GM18508 (cell line): ENCODE results near the gene DYNLRB1.
"Not testable (repeated sequence)": the region's sequence is repeated elsewhere in the genome, so short reads cannot be mapped to it uniquely, and the experiment has no call there.

Experiments used
- ATAC-seq: cut with Tn5 transposase; IDR thresholded peaks from one replicate; pipeline ENCODE4 v1.9.1; 2021; ENCODE audit warnings: moderate number of reproducible peaks; ENCODE audit not compliant: insufficient read depth, unreplicated experiment

Gene DYNLRB1

DNA sequence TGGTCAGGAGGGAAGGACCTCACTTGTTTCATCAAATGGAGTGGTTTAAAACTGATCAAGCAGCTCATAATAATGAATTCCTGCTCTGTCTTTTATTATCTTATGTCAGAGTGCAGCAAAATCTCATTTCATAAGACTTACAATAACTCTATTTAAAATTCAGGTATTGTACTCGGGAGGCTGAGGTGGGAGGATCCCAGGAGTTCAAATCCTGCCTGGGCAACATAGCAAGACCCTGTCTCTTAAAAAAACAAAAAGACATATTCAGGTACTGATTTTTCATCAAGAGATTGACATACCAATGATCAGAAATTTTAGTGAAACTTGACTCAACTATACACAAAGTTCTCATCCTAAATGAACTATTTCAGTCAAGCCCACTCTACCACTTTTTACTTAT lies 5.6 kb upstream of the DYNLRB1 start:
- no peak for ATAC-seq

DNA sequence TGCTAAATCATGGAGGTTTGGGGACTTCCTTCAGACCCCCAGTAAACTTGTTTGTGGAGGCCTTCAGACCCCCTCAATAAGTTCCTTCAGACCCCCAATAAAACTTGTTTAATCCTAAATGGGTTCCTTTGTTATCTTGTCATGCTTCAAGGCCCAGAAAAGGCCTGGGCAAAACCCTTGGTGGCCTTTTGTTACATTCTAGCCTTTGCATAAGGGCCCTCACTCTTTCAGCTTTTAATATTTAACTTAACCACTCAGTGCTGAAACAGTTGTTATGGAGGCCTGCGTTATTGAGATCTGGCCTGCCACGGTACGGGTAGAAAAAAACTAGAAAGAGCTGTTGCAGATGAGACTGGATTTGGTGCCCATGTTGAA lies 4.3 kb upstream of the DYNLRB1 start:
- ATAC-seq, result no peak

DNA sequence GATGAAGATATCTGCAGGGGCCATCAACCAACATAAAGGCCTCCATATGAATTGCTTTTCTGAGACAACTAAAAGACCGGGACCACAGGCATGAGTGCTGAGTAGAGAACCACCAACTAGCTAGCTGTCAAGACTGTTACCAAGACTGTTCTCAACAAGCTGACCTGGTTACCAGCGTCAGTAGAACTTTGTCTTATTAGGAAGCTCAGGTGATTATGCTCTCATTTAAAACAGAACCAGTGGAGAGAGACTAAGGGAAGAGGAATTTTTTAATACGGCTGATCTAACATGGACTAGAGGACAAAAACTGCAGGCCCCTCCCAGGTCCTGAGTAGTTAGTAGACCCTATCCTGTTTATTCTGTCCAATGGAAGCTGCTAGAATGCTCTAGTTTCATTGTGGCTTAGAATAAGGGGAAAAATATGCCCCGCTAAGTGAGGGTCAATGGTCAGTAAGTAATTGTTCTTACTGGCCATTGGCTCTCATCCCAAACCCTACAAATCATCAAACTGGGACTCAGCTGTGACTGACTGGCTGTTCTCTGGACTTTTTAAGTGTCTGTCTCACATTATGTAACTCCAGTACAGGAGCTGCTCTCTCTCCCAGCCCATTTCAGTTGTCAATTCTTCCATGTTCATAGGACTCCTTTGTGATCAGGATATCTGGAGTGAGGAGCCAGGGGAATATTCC lies 3.8 kb upstream of the DYNLRB1 start:
- ATAC-seq, result no peak

DNA sequence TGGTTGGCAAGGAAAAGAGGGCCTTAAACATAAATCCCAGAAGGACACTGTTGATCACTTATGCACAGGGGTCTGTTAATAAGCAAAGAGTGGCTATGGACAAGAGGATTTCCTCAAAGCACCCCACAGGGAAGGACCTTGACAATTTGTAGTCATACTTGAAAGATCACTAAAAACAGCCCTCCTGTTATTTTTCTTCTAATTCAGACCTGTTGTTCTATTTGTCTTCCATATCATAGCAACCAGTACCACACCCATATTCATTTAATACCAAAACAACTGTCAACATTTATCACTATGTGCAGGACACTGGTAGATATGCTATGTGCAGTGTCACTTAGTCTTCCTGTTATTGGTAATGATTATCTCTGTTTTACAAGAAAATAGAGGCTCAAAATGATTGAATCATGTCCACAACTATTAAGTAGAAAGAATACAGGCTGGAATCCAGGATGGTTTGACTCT lies 3.2 kb upstream of the DYNLRB1 start:
- no peak for ATAC-seq

DNA sequence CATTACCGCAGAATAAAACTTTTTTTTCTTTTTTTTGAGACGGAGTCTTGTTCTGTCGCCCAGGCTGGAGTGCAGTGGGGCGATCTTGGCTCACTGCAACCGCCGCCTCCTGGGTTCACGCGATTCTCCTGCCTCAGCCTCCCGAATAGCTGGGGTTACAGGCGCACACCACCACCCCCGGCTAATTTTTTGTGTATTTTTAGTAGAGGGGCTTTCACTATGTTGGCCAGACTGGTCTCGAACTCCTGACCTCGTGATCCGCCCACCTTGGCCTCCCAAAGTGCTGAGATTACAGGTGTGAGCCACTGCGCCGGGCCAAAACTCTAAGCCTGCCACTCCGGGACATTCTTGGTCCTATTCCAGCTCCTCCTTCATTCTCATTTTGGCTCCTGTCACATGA lies 2.2 kb upstream of the DYNLRB1 start:
- not testable (repeated sequence) for ATAC-seq

DNA sequence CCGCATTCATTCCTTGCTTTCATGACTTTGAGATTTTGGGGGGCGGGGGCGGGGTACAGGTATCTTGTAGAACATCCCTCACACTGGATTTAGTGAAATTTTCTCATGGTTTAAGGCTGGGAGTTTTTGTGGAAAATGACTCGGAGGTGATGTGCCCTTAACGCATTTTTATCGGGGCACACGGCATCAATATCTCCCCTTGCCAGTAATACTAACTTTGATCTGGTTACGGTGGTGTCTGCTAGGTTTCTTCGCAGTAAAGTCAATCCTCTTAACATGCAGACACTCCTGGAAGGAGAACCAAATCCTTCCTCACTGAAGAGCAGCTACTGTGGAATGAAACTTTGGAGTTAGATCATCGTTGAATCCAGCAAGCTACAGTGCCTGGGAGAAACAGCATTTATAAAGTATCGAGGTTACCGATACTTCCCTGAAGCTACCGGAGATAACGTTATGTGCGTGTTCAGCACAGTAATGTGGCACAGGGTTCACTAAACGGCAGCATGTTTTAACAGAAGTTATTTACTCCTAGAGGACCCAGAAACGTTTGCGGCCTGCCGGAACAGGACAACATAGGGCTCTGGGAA lies 1.2 kb upstream of the DYNLRB1 start:
- no peak for ATAC-seq

DNA sequence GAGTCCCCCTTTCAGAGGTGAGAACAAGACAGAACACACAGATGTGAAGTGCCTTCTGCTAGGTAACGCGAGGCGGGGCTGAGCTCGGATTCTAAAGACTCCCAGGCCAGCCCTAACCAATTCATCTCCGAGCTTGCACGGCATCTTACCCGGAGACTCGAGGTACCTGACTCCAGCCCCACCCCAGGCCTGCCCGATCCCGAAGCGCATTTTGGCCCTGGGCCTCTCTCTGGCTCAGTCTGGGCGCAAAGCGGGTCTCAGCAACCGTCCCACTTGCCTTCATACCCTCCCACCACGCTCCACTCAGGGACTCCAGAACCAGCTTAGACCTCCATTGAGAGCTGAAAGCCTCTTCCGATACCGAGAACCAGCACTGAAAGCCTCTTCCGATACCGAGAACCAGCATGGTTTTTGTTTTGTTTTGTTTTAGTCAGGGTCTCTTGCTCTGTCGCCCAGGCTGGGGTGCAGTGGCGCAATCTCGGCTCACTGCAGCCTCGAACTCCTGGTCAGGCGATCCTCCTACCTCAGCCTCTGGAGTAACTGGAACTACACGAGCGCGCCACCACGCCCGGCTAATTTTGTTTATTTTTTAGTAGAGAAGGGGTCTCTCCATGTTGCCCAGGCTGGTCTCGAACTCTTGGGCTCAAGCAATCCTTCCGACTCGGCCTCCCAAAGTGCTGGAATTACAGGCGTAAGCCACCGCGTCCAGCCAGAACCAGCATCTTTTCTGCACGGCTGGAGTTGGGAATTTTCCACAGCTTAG lies 557 bp upstream of the DYNLRB1 start:
- no peak for ATAC-seq

DNA sequence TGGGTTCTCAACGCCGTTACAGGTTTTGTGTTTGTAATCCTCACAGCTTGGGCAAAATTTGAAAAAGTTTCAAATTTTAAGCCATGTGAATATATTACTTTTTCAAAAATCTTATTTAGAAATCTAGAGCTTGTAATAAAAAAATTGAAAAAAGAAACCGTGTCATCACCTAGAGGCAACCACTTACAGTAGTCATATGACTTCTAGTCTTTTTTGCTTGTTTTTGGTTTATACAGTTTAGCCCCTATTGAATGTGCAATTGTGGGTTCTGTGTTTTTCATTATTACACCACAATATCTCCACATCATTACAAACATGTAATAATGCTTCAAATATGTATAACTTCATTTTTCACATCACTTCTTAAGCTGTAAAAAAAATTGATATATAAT lies 888 bp downstream of the DYNLRB1 start:
- no peak for ATAC-seq

DNA sequence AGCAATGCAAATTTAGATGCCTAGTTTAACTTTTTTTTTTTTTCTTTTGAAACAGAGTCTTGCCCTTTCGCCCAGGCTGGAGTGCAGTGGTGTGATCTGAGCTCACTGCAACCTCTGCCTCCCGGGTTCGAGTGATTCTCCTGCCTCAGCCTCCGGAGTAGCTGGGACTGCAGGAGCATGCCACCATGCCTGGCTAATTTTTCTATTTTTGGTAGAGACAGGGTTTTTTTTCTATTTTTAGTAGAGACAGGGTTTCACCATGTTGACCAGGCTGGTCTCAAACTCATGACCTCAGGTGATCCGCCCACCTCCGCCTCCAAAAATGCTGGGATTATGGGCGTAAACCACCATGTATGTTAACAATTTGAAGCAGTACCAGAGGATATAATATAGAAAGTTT lies 2.6 kb downstream of the DYNLRB1 start:
- ATAC-seq, result not testable (repeated sequence)

DNA sequence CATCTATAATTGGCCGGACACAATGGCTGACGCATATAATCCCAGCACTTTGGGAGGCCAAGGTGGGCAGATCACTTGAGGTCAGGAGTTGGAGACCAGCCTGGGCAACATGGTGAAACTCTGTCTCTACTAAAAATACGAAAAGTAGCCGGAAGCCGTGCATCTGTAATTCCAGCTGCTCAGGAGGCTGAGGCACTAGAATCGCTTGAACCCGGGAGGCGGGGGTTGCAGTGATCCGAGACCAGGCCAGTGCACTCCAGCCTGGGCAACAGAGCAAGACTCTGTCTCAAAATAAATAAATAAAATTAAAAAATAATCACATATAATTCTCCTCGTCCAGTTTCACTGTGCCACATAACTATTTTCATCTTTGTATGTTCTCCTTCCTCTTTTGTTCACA lies 3.6 kb downstream of the DYNLRB1 start:
- ATAC-seq, result not testable (repeated sequence)

DNA sequence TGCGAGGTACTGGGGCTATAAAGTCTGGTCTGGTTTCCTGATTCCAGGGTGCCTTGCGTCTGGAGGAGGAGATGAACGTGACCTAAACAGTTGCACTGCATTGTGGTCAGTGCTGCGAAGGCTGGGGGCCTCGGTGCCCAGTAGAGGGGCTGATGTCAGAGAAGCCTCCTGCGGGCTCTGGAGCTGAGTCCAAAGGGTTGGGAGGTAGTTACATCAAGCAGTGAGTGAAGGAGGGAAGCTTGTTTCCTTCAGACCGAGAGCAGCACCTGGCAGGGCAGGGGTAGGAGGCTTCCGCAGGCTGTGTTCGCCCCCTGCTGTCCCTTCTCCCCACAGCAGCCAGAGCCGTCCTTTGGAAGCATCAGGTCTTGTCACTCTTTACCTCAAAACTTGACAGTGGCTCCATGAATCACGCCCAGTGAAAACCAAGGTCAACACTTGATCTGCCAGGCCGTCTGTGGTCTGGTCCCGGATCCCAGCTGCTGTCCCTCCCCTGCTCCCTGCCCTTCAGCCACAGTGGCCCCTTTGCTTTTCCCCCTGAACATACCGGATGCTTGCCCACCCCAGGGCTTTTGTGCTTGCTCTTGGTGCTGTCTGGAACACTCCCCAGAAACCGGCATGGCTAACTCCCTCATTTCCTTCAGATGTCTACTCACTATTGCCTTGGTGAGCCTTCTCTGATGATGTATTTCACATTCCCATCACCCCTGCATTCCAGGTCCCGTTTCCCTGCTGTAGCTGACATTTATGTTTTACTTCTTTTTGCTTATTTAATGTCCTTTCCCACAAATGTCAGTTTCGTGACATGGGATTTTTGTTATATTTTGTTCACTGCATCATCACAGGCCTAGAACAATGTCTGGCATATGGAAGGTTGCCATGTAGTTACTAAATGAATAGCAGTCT lies 7.0 kb downstream of the DYNLRB1 start:
- ATAC-seq, result no peak

DNA sequence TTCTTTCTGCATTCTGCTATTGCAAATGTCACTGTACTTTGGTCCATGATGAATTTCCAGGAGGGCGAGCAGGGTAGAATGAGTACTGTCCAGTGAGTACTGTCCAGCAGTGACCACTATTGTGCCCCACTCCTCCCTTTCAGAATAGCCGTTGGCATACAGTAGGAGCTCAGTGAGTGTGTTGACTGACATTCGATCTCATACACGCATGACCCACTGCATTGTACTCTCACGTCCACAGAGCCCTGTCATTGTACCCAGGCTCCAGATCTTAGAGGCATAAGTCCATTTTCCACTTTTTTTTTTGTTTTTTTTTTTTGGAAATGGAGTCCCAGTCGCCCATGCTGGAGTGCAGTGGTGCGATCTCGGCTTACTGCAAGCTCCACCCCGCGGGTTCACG lies 8.2 kb downstream of the DYNLRB1 start:
- ATAC-seq, result no peak

DNA sequence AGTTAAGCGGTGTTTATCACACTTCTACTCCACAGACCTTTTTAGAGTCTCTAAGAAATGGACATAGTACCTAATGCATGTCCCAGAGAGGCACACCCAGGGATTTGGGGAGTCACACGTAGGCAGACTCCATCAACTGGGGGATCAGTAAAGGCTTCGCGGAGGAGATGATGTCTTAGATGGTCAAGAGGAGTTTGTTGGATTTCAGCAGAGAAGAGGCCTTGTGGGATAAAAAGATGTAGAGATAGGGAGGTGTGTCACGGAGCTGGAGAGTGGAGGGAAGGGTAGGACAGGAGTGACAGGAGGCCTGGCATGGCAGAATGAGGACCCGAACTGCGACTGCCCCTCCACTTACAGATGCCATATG lies 9.1 kb downstream of the DYNLRB1 start:
- no peak for ATAC-seq

DNA sequence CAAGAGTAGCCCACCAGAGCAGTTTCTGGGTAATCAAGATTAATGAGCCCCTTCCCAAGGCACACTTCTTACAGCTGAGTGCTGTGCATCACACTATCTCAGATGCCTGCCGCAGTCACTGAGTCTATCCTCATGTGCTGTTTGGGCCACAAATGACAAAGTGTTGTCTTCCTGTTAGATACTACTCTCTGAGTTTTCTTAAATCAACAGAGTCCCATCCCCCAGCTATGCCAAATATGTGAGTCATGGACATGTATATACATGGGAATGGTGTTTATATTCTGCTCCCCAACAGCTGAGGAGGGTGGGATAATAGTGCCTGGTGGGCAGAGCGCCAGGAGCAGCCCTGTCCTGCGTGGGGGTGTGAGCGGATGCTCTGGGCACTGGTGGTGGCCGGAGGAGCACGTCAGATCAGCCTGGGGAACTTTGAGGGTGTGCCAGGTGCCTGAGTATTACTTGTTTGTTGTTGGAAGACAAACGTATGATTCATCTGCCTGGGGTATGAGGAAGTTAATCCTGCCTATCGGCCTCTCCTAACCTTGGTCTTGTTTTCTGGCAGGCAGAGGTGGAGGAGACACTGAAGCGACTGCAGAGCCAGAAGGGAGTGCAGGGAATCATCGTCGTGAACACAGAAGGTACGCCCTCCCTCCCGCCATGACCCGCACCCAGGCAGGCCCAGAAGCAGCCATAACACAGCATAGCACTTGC lies 9.6 kb downstream of the DYNLRB1 start:
- ATAC-seq, result no peak

DNA sequence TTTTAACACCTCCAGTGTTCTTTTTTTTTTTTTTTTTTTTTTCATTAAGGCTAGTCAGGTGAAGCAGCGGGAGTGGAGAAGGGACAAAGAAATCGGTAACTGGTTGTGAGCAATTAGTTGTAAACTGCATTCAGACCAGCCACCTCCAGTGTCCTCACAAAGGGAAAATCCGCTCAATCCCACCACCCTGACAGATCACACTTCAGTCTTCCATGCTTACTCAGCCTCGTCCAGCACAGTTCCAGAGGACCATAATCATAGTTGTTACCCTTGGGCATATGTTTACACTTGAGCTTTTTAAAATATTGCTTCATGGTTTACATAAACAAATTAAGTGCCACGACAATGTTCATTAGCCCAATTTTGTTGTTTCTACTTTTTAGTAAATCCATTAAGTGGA lies 10.2 kb downstream of the DYNLRB1 start:
- no peak for ATAC-seq

DNA sequence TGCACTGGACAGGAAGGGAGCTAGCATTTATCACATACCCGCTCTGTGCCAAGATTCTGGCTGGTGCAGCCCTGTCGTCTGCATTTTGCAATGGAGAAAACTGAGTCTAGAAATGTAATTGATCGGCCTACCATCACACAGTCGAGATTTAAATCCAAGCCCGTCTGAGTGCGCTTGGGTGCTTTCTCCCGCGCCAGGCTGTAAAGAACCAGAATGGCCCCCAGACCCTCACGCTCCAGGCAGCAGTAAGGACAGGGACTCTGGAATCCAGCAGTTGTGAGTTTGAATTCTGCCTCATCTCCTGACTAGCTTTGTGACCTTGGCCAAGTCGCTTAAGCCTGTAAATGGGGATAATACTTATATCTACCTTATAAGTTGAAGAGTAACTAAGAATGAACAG lies 10.8 kb downstream of the DYNLRB1 start:
- ATAC-seq, result no peak

DNA sequence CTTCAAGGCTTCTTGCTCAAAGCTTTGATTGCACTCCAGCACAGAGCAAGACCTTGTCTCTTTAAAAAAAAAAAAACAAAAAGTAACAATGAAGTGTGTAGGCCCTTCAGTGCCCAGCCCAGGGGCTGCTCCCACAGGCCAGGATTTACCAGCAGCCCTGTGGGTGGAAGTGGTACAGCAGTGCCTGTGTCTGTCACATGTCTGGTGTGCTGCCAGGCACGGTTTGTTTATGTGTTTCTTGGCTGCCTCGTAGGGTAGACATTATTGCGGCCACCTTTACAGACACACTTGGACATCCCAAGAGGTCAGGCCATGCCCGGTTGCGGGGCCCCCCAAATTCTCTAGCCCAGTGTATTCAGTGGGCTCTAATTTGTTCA lies 12.7 kb downstream of the DYNLRB1 start:
- no peak for ATAC-seq

DNA sequence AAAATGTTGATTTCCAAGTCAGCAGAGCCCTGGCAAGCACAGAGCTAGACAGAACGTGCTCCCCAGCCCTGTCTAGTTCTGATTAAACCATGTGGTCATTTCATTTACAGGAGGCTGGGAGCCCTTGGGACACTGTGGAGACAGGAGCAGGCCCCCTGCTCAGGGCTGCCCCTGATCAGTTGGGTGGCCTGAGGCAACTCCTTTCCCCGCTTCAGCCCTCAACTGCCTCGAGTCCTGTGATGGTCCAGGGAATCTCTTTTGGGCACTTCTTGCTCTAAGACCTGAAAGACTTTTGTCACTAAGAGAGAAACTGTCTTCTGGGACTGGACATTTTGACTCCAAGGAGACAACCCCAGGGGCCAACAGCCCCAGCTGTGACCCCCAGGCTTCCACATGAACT lies 13.5 kb downstream of the DYNLRB1 start:
- ATAC-seq, result no peak

DNA sequence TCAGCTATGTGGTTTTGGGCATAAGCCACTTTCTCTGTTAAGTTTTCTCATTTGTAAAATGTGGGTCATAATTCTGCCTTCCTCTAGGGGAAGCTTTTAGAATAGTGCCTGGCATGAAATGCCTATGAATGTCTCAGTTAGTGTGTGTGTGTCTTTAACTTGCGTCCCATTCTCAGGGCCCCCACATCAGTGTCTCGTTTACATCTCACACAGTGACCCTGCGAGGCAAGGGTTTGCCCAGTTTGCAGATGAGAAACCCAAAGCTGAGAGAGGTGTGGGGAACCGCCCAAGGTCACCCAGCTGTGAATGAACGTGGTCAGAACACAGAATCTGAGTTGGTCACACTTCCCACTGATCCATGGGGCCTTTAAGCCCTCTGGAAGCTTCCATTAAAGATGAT lies 14.1 kb downstream of the DYNLRB1 start:
- ATAC-seq, result no peak

DNA sequence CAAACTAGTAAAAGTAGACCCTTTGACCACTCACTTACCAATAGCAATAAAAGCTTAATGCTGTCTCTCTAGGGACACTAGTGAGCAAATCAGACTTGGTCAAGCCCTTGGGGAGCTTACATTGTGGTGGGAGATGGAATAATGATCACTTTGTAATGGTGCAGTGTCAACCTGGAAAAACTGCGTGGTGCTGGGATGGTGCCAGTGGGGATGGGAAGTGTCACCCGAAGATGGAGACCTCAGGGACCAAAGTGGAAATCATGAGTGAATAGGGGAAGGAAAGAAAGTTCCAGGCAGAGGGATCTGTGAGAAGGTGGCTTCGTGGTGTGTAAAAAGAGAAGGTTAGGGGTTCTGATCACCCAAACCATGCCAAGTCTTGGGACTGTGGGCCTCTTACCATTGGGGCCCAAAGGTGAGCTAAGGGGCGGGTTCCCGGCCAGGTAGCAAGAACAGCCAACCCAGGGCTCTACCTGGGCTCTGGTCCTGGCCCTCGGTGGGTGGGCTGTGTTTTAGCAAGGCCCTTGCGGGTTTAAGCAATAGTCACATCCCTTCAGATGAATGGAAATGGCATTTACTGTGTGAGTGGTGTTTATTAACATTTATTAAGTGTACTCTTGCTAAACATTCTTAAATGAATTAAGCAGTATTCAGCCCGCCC lies 15.5 kb downstream of the DYNLRB1 start:
- ATAC-seq, result no peak
